GM12891 (cell line): Measurements from ENCODE around the gene GCNT2.
A peak's percentile ranks its signal among the peaks of the same experiment; 100 is the strongest.

Experiments
- DNase-seq: peaks from one replicate; pipeline ENCODE4 v3.0.0; 2011; ENCODE audit warnings: low spot score; ENCODE audit not compliant: insufficient read length
- FAIRE-seq: peaks from 2 replicates; lab custom pipeline; 2011; peaks lifted over from hg19 to GRCh38; lab: Jason Lieb, UNC
- PAX5 ChIP-seq: IDR thresholded peaks from 2 replicates; pipeline ENCODE4 v1.6.1; 2011; ENCODE audit warnings: low read length, moderate library complexity, mild to moderate bottlenecking; ENCODE audit not compliant: insufficient read depth, severe bottlenecking
- POLR2A ChIP-seq: IDR thresholded peaks from 2 replicates; pipeline ENCODE4 v1.6.1; 2011; ENCODE audit warnings: low read depth, low read length, control low read depth
- POLR2AphosphoS5 ChIP-seq: IDR thresholded peaks from 2 replicates; pipeline ENCODE4 v1.6.1; 2011; ENCODE audit warnings: low read depth, low read length, control low read depth
- POU2F2 ChIP-seq: IDR thresholded peaks from 2 replicates; pipeline ENCODE4 v1.6.1; 2011; ENCODE audit warnings: low read depth, mild to moderate bottlenecking, control low read depth, low read length, moderate library complexity
- SPI1 ChIP-seq: IDR thresholded peaks from 2 replicates; pipeline ENCODE4 v1.6.1; 2011; ENCODE audit warnings: low read depth, low read length, control low read depth
- TAF1 ChIP-seq: IDR thresholded peaks from 2 replicates; pipeline ENCODE4 v1.6.1; 2011; ENCODE audit warnings: low read depth, low read length, control low read depth

Gene GCNT2

GRCh38 chr6:10624836-10625235, 103.7 kb downstream of the GCNT2 start:
- FAIRE-seq (no peak), DNase-seq (no peak)
- no peak for TF ChIP-seq TAF1
- no peak for TF ChIP-seq SPI1
- TF ChIP-seq POU2F2, result no peak

GRCh38 chr6:10626154-10626741, 105.1 kb downstream of the GCNT2 start:
- TF ChIP-seq POLR2A (no peak), SPI1 (no peak), POU2F2 (no peak)
- no peak for DNase-seq
- peak; percentile 5 for FAIRE-seq

- DNase-seq (no peak), FAIRE-seq (no peak)
- TF ChIP-seq TAF1 (no peak), SPI1 (no peak), POLR2A (no peak), POU2F2 (no peak), PAX5 (no peak), POLR2AphosphoS5 (no peak)
Measured at GRCh38 chr6:10627800-10628199, 106.6 kb downstream of the GCNT2 start.

GRCh38 chr6:10630178-10630577, 109.0 kb downstream of the GCNT2 start:
- DNase-seq, result no peak
- no peak for FAIRE-seq
- no peak for TF ChIP-seq POU2F2

- peak; percentile 36 for DNase-seq
- FAIRE-seq, result peak; percentile 90
Measured at GRCh38 chr6:10633216-10633615, 112.1 kb downstream of the GCNT2 start.

GRCh38 chr6:10640412-10640811, 119.3 kb downstream of the GCNT2 start:
- DNase-seq (no peak), FAIRE-seq (no peak)
- TF ChIP-seq POU2F2 (no peak), POLR2A (no peak), POLR2AphosphoS5 (no peak), SPI1 (no peak), TAF1 (no peak), PAX5 (no peak)

More at GRCh38 chr6:10633216-10633615, 112.1 kb downstream of the GCNT2 start:
- TF ChIP-seq SPI1, result peak; percentile 88
- no peak for TF ChIP-seq PAX5

- TF ChIP-seq PAX5 (no peak), POU2F2 (no peak), POLR2AphosphoS5 (no peak), TAF1 (no peak), SPI1 (no peak), POLR2A (no peak)
- DNase-seq, result no peak
- no peak for FAIRE-seq
Measured at GRCh38 chr6:10641528-10641927, 120.4 kb downstream of the GCNT2 start.

GRCh38 chr6:10643201-10643651, 122.1 kb downstream of the GCNT2 start:
- peak; percentile 81 for FAIRE-seq
- no peak for DNase-seq
- TF ChIP-seq SPI1 (peak; percentile 98), POLR2AphosphoS5 (no peak)

- no peak for TF ChIP-seq POLR2A
- no peak for TF ChIP-seq POLR2AphosphoS5
- TF ChIP-seq TAF1, result no peak
- TF ChIP-seq SPI1, result no peak
- no peak for TF ChIP-seq PAX5
- no peak for TF ChIP-seq POU2F2
- FAIRE-seq, result no peak
- DNase-seq, result no peak
Measured at GRCh38 chr6:10644225-10644624, 123.1 kb downstream of the GCNT2 start.

- DNase-seq, result peak; percentile 21
- FAIRE-seq, result peak; percentile 80
- TF ChIP-seq SPI1, result no peak
- TF ChIP-seq POLR2A, result no peak
- TF ChIP-seq POU2F2, result no peak
Measured at GRCh38 chr6:10655508-10656055, 134.4 kb downstream of the GCNT2 start.

GRCh38 chr6:10658910-10659698, 138.0 kb downstream of the GCNT2 start:
- no peak for FAIRE-seq
- TF ChIP-seq POU2F2 (no peak), PAX5 (no peak), SPI1 (no peak), TAF1 (no peak), POLR2AphosphoS5 (no peak), POLR2A (no peak)

More at GRCh38 chr6:10658910-10659698, 138.0 kb downstream of the GCNT2 start:
- no peak for DNase-seq
